ENCODE measurements around the gene NCS1.

GRCh38 chr9:130235558-130236435 is 63.6 kb downstream of the NCS1 start:
- TF ChIP-seq CTCF (conservative IDR thresholded peaks at IDR 0.05 in 1 of 2, IDR thresholded peaks at IDR 0.05 in 1 of 2; ENCODE audit: extremely low read depth in 1 of 2, insufficient read depth in 1 of 2, low read depth in 1 of 2, low read length in 2 of 2), result peak; percentile 65 to 96
- TF ChIP-seq EZH2 (IDR thresholded peaks at IDR 0.05; ENCODE audit: borderline replicate concordance, low read length), result no peak

All from mammary epithelial cell (primary cell).